SK-N-SH (cell line): ENCODE measurements around the gene PYGM.

Source experiments
- YY1 ChIP-seq: IDR thresholded peaks from 2 replicates; pipeline ENCODE4 v1.4.0; 2012; ENCODE audit warnings: low read depth, mild to moderate bottlenecking
- TF ChIP-seq, protein P1 (sequence below): IDR thresholded peaks from 2 replicates; pipeline ENCODE4 v1.4.0; 2012; ENCODE audit warnings: low read depth

DNA sequence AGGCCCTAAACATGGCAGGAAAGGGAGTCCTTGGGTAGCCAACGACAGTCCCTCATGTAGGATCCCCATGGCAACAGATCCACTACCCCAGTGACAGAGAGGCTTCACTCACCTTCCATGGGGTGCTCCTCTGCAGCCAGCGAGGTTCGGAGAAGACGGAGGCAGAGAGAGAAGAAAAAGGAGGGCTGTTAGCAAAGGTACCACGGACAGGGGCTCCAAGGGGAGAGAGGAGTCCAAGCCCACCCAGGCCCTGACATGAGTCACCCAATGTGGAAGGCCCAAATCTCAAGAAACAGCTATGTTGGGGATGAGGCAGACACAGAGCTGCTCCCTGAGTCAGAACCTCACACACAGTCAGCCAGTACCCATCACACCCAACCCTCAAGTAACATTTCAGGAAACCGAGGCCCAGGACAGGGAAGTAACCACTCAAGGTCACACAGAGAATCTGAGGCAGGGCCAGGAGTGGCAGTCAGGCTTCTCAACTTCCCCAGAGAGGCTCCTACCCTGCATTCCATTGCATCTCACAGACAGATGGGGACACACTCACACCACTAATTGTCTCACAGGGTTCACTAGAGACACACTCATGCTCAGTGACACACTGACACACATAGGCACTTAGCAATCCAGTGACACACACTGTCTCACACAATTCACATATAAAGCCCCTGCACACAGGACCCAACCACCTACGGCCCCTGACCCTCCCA lies 62.0 kb downstream of the PYGM start:
- TF ChIP-seq, protein P1, sequence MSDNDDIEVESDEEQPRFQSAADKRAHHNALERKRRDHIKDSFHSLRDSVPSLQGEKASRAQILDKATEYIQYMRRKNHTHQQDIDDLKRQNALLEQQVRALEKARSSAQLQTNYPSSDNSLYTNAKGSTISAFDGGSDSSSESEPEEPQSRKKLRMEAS: no peak
- no peak for TF ChIP-seq YY1
